Lower leg skin (tissue), 4 donors: ENCODE measurements around the gene PCDHGA8. TPM values are rescaled to one million over a fixed set of nuclear protein-coding genes. Genes with fewer than 3 reads are reported as not detected.
"Not testable (repeated sequence)": the region's sequence is repeated elsewhere in the genome, so short reads cannot be mapped to it uniquely, and the experiment has no call there.

ENCODE experiments used
- DNase-seq, 2 donors: peaks; one replicate each; pipeline ENCODE4 v3.0.0-alpha.2; 2019; ENCODE audit warnings: low spot score in 2 of 2
- H3K4me3 ChIP-seq: fragments of 200-600 bp; sonication (generic); 2 replicates; pipeline ENCODE4 v1.5.1; 2017; ENCODE audit warnings: mild to moderate bottlenecking, low read depth; ENCODE audit not compliant: poor library complexity, severe bottlenecking
- POLR2A ChIP-seq, 2 donors: fragments of 450-650 bp; IDR thresholded peaks; one replicate each; pipeline ENCODE4 v1.6.1; 2016 to 2017; ENCODE audit warnings: antibody characterized with exemption in 2 of 2, mild to moderate bottlenecking in 1 of 2, moderate library complexity in 1 of 2
- WGBS, 2 donors: methylation state at CpG; one replicate each; pipeline ENCODE4 v1.1.5; 2018; 5-methylcytosine and 5-hydroxymethylcytosine counted together
- intact Hi-C: fragments of 100-400 bp; cut with DNase I; formaldehyde crosslinking; loops from one replicate; pipeline ENCODE4 v1.15.0; 2023; ENCODE audit warnings: low total_unique reads
- total RNA-seq, 4 donors: library from RNA; depleted of rRNA; stranded (reverse); fragments of >200 nt; gene quantifications; one replicate each; pipeline ENCODE4 v1.1.0, GENCODE V29; 2016
- TF ChIP-seq, protein P1 (sequence below), 3 donors: fragments of 450-650 bp; IDR thresholded peaks; one replicate each; pipeline ENCODE4 v1.5.1; 2016; ENCODE audit warnings: antibody characterized with exemption in 3 of 3, mild to moderate bottlenecking in 3 of 3, moderate library complexity in 2 of 3

The PCDHGA8 gene
- total RNA-seq, 4 donors from 2014 or later, result 0.97 to 2.2 (median 1.6) TPM

- TF ChIP-seq POLR2A (IDR thresholded peaks at IDR 0.05), result no peak
- TF ChIP-seq, protein P1, sequence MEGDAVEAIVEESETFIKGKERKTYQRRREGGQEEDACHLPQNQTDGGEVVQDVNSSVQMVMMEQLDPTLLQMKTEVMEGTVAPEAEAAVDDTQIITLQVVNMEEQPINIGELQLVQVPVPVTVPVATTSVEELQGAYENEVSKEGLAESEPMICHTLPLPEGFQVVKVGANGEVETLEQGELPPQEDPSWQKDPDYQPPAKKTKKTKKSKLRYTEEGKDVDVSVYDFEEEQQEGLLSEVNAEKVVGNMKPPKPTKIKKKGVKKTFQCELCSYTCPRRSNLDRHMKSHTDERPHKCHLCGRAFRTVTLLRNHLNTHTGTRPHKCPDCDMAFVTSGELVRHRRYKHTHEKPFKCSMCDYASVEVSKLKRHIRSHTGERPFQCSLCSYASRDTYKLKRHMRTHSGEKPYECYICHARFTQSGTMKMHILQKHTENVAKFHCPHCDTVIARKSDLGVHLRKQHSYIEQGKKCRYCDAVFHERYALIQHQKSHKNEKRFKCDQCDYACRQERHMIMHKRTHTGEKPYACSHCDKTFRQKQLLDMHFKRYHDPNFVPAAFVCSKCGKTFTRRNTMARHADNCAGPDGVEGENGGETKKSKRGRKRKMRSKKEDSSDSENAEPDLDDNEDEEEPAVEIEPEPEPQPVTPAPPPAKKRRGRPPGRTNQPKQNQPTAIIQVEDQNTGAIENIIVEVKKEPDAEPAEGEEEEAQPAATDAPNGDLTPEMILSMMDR (IDR thresholded peaks at IDR 0.05), result no peak
- intact Hi-C loops, result no loop called here
- no peak for DNase-seq
- whole genome bisulfite sequencing, 2 donors, result 11 to 14% methylated on average over 32 to 33 of the region's 33 CpGs
- no peak within 1 kb of the TSS for H3K4me3 ChIP-seq
These were observed 38.1 kb downstream of the PCDHGA8 start, which contains the start of gene PCDHGA12 for GRCh38 chr5:141430332-141431113. Gene PCDHGA12, plus strand, starts transcription at chr5:141430507. Its CDS starts 253 bp downstream, at chr5:141430760.

DNA sequence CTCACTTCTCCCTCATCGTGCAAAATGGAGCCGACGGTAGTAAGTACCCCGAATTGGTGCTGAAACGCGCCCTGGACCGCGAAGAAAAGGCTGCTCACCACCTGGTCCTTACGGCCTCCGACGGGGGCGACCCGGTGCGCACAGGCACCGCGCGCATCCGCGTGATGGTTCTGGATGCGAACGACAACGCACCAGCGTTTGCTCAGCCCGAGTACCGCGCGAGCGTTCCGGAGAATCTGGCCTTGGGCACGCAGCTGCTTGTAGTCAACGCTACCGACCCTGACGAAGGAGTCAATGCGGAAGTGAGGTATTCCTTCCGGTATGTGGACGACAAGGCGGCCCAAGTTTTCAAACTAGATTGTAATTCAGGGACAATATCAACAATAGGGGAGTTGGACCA, 38.9 kb downstream of the PCDHGA8 start:
- intact Hi-C loops, result no loop called here
- TF ChIP-seq POLR2A (IDR thresholded peaks at IDR 0.05), result no peak
- TF ChIP-seq, protein P1 (IDR thresholded peaks at IDR 0.05), result no peak
- no peak for DNase-seq
- H3K4me3 ChIP-seq, result no peak overlapping the region
- 19 to 23% methylated on average over 37 of the region's 37 CpGs for WGBS, 2 donors

DNA sequence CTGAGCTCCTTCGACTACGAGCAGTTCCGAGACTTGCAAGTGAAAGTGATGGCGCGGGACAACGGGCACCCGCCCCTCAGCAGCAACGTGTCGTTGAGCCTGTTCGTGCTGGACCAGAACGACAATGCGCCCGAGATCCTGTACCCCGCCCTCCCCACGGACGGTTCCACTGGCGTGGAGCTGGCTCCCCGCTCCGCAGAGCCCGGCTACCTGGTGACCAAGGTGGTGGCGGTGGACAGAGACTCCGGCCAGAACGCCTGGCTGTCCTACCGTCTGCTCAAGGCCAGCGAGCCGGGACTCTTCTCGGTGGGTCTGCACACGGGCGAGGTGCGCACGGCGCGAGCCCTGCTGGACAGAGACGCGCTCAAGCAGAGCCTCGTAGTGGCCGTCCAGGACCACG, 39.9 kb downstream of the PCDHGA8 start:
- H3K4me3 ChIP-seq, DNase-seq, intact Hi-C loops: not testable (repeated sequence)
- 31 to 35% methylated on average over 18 to 19 of the region's 38 CpGs for WGBS, 2 donors

DNA sequence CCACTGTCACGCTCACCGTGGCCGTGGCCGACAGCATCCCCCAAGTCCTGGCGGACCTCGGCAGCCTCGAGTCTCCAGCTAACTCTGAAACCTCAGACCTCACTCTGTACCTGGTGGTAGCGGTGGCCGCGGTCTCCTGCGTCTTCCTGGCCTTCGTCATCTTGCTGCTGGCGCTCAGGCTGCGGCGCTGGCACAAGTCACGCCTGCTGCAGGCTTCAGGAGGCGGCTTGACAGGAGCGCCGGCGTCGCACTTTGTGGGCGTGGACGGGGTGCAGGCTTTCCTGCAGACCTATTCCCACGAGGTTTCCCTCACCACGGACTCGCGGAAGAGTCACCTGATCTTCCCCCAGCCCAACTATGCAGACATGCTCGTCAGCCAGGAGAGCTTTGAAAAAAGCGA, 40.3 kb downstream of the PCDHGA8 start:
- DNase-seq, H3K4me3 ChIP-seq, intact Hi-C loops: not testable (repeated sequence)
- 27 to 28% methylated on average over 25 to 27 of the region's 29 CpGs for WGBS, 2 donors

- TF ChIP-seq, protein P1 (IDR thresholded peaks at IDR 0.05), result no peak
- TF ChIP-seq POLR2A (IDR thresholded peaks at IDR 0.05), result no peak
- no peak overlapping the region for H3K4me3 ChIP-seq
- WGBS, 2 donors, result 86 to 88% methylated on average over 2 of the region's 2 CpGs
- intact Hi-C loops, result no loop called here
- DNase-seq, result no peak
These were observed 41.6 kb downstream of the PCDHGA8 start for GRCh38 chr5:141434006-141434405.

DNA sequence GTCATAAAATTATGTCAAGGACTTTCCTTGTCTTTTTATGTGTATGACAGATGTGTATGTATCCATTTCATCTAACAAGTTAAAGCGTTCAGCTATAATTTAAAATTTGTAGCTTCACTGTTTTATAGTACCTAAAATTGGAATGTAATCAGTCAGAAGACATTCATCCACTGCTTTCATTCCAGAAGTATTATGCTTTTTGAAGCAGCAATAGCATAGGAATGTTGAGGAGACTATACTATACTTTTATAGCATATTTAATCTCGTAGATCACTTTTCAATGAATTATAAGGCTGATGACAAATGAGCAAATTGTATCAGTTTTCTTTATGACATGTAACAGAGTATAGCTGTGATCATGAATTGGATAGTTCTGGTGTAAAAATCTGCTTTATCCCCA, 44.8 kb downstream of the PCDHGA8 start:
- 91 to 96% methylated on average over 2 of the region's 2 CpGs for WGBS, 2 donors
- intact Hi-C loops, result no loop called here
- TF ChIP-seq POLR2A (IDR thresholded peaks at IDR 0.05), result no peak
- TF ChIP-seq, protein P1 (IDR thresholded peaks at IDR 0.05), result no peak
- no peak overlapping the region for H3K4me3 ChIP-seq
- DNase-seq, result no peak
